ENCODE measurements around the gene EFHC1. TPM values are rescaled to one million over a fixed set of nuclear protein-coding genes. Genes with fewer than 3 reads are reported as not detected.
"Not testable (repeated sequence)": the region's sequence is repeated elsewhere in the genome, so short reads cannot be mapped to it uniquely, and the experiment has no call there.

Gene EFHC1, protein sequence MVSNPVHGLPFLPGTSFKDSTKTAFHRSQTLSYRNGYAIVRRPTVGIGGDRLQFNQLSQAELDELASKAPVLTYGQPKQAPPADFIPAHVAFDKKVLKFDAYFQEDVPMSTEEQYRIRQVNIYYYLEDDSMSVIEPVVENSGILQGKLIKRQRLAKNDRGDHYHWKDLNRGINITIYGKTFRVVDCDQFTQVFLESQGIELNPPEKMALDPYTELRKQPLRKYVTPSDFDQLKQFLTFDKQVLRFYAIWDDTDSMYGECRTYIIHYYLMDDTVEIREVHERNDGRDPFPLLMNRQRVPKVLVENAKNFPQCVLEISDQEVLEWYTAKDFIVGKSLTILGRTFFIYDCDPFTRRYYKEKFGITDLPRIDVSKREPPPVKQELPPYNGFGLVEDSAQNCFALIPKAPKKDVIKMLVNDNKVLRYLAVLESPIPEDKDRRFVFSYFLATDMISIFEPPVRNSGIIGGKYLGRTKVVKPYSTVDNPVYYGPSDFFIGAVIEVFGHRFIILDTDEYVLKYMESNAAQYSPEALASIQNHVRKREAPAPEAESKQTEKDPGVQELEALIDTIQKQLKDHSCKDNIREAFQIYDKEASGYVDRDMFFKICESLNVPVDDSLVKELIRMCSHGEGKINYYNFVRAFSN
- 1 to 10 TPM; 7.3 to 7.9 TPM for total RNA-seq
- long read RNA-seq, full-length matches to known transcripts = 5 of 9 reads
- long read RNA-seq, partial matches to known transcripts = 1 of 9 reads
- long read RNA-seq, other reads (novel, unspliced or antisense) = 3 of 9 reads

DNA sequence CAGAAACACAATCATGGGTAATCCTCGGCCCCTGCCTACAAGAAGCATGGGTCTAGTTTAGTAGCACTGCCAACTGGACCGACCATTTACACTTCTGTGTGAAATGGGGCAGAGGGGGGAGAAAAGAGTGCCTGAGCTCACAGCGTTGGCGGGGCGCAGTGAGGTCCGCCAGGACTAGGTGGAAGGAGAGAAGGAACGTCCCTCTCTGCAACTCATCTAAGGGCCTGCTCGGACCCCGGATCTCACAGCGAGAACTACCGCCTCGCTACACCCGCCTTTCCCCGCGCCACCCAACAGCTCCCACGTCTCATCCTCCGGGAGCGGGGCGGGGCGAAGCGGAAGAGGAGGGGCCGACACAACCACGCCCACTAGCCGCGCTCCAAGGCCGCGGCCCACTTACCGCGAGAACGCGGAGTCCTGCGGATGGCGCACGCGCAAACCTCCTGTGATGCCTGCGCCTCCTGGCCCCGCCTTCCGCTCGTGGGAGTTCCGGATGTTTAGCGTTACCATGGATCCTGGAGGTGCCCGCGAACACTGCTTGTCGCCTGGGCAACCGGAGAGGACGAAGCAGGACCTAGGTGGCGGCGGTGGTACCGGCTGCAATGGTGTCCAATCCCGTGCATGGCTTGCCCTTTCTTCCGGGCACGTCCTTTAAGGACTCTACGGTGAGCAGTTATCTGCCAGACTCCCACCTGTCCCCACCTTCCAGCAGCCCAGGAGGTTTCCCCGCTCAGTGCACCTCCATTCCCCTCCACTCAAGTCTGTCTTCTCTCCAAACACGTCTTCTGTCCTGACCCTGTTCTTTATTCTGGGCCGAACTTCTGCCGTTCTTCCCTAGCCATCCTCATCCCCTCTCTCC lies at the start of gene EFHC1:
TSS of gene EFHC1 (plus strand) at position 534 of the 859 bp plus-strand sequence. CDS start at position 603, 69 bp downstream.
- peak; percentile 96 to 98 for ATAC-seq
- peak; percentile 99 for DNase-seq
- intact Hi-C loops (cut with DNase I) = loop anchor here (5.0 kb wide), 4 partner anchors 77 to 242 kb away; partner anchors contain the start of gene TRAM2 (in 1 of the 2)

DNA sequence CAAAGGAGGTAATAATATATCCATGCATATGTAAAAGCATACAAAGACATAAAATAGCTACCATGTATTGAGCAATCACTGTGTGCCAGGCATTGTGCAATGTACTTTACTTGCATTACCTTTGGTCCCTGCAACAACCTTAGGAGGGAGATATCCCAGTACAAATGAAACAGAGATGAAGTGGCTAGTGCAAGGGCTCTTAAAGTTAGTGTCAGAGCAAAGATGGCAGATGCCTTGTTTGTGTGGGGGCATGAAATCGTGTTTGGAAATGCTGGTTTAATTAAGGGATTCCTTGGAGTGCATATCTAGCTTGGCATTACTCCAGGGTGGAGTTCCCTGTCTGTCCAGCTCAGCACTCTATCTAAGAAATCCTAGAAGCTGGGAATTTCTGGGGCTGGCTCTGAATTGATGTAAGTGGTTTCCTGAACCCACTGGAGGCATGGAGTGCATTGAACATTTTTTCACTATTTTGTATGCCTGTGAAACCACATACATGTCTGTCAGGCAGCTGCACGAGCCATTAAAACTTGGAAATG lies 48.4 kb upstream of the EFHC1 start:
- no peak for DNase-seq
- intact Hi-C loops (cut with DNase I) = no loop called here
- no peak for ATAC-seq

DNA sequence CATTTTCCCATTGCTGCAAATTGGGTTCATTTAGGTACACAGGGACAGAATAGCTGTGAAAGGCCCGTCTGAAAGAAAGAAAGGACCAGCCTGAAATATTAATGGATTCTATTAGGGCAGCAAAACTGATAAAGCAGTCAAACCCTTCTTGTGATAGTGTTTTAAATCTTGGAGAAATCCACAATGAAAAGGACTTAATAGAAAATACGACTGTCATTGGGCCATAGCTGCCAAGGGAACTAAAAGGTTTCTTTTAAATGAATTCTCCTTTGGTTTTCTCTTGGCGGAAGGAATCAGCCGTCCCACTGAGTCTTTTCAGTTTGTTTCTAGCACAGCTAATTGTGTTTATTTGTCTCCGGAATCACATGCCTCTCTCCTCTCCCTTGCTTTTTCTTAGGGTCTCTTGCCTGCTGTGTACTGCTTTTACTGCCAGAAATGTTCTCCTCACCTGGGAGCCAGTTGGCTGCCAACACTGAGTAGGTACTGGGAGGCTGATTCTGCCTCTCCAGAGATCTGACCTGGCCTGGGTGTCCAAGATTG lies 46.9 kb upstream of the EFHC1 start:
- intact Hi-C loops (cut with DNase I) = no loop called here
- DNase-seq (no peak), ATAC-seq (no peak)

DNA sequence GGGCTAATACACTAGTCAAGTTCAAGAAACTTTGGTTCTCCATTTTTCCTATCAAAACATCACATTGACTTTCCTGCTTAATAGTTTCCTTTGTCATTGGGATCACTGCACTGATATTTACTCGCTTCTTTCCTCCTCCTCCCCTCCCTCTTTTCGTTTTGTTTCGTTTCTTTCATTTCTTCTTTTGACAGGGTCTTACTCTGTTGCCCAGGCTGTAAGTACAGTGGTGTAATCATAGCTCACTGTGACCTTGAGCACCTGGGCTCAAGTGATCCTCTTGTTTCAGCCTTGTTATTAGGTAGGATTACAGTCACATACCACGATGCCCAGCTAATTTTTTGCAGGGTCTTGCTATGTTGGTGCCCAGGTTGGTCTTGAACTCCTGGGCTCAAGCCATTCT lies 45.9 kb upstream of the EFHC1 start:
- intact Hi-C loops (cut with DNase I) = no loop called here
- ATAC-seq (no peak), DNase-seq (no peak)

DNA sequence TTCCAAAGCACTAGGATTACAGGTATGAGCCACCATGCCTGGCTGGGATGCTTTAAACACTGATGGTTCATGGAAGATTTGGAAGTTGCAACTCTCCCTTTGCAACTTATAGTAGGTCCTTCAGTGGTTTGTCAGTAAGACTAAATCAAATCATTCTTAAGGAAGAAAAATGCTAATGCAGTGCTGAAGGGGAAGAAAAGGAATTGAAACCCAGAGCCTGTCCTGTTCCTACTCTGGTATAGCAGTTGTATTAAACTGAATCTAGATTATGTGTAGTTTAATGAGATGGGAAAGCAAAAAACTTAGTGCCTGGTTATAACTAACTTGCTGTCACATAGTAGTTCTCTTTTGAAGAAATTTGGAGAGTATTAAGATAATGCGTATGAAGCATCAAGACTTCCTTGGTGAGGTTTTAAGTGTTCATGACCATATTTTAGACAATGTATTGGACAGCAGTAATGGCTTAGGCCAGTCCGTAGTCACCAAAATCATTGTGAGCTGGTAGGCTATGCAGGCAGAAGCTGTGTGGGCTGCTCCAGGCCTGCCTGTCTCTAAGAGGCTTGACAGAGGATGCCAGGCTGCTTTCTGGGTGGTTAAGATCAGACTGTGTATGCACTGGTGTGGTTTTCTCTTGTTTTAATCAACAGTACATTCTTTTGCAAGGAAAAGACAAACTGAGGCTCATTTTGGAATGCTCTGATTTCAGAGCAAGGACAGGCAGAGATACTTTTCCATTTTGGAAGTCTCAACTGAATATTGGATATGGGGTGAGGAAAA lies 44.2 kb upstream of the EFHC1 start:
- no peak for ATAC-seq
- intact Hi-C loops (cut with DNase I) = no loop called here
- DNase-seq = no peak

DNA sequence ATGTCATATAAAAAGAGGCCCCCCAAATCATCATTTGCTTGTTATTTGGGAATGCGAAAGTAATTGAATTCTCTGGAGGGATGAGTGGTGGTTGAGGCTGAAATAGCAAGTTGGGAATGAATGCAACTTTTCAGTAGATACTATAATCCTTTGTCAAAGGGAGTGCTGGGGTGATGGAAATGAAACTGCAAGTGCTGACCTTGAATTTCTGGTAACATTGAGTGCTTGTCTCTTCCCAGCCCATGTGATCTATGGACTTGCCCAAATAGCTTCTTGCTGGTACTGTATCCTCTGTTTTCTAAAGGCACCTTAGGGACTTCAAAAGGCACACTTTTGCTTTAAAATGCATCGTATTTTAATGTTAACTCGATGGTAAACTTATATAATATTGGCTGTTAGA lies 43.4 kb upstream of the EFHC1 start:
- DNase-seq = no peak
- intact Hi-C loops (cut with DNase I) = no loop called here
- peak in 1 of 2 donors; percentile 35 for ATAC-seq

DNA sequence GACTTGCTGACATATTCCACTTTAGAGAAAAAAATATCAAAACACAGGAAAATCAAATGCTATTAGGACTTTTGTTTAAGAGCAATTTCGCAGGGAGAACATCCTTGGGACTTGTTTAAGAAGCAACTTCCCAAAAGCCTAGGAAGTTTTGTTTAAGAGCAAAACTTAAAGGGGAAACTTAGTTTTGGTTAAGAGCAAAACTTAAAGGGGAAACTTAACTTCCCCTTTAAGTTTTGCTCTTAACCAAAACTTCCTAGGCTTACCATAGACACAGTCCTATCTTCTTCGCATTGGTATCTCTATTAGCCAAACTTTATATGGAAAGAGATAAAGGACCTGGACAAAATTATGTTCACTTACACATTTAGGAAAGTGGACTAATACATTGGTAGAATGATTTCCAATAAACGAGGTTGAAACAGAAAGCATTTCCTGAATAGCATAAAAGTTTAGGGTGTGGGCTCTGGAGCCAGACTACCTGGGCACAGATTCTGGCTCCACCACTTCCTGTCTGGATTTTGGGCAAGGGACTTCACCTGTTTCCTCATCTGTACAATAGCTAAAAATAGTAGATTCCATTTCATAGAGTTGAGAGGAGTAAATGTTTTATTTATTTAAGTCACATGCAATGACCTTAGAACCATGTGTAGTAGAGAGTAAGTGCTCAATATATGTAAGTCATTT lies 42.5 kb upstream of the EFHC1 start:
- intact Hi-C loops (cut with DNase I) = no loop called here
- no peak for ATAC-seq
- no peak for DNase-seq

DNA sequence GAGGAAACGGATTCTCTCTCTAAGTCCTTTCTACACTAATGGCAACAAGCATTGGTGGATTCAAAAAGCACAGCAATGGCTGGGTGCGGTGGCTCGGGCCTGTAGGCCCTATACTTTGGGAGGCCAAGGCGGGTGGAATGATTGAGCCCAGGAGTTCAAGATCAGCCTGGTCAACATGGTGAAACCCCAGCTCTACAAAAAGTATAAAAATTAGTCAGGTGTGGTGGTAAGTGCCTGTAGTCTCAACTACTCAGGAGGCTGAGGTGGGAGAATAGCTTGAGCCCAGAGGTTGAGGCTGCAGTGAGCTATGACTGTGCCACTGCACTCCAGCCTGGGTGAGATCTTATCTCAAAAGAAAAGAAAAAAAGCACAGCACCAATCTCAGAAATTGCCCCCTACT lies 38.9 kb upstream of the EFHC1 start:
- no peak for DNase-seq
- intact Hi-C loops (cut with DNase I) = no loop called here

DNA sequence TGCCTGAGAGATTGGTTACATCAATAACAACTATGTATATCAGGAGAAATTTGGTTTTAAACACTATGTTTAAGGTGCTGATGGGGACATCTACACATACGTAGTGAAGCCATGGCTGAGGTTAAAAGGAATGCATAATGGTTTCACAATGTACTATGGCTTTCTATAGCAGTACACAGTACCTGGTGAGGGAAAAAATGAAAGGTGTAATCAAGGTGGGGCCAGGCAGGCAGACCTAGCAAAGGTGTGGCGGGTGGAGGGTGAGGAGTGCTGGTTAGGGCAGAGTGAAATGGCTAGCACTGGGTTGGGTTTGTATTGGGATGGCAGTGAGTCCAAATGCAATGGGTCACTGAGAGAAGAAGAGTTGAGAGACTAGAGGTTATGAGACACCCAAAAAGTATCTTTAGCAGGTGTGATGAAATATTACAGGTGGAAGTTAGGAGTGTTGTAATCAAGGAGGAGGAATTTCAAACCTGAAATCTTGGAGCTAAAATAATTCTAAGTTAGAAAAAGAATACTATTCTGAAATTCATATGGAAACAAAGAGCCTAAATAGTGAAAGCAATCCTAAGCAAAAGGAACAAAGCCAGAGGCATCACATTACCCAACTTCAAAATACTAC lies 35.9 kb upstream of the EFHC1 start:
- no peak for ATAC-seq
- intact Hi-C loops (cut with DNase I) = no loop called here
- no peak for DNase-seq

More for the DNA sequence above, 38.9 kb upstream of the EFHC1 start:
- no peak for ATAC-seq

DNA sequence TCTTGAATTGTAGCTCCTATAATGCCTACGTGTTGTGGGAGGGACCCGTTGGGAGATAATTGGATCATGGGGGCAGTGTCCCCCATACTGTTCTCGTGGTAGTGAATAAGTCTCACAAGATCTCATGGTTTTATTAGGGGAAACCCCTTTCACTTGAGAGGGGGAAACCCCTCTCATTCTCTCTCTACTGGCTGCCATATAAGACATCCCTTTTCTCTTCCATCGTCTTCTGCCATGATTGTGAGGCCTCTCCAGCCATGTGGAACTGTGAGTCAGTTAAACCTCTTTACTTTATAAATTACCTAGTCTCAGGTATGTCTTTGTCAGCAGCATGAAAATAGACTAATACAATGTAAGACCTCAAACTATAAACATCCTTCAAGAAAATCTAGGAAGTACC lies 35.1 kb upstream of the EFHC1 start:
- intact Hi-C loops (cut with DNase I) = no loop called here
- DNase-seq = no peak
- no peak for ATAC-seq

DNA sequence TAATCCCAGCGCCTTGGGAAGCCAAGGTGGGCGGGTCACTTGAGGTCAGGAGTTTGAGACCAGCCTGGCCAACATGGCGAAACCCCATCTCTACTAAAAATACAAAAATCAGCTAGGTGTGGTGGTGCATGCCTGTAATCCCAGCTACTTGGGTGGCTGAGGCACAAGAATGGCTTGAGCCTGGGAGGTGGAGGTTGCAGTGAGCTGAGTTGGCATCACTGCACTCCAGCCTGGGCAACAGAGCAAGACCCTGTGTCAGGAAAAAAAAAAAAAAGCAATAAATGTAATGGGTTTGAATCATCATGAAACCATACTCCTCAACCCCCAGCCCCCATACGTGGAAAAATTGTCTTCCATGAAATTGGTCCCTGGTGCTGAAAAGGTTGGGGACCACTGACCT lies 32.0 kb upstream of the EFHC1 start:
- intact Hi-C loops (cut with DNase I); DNase-seq; ATAC-seq: not testable (repeated sequence)

DNA sequence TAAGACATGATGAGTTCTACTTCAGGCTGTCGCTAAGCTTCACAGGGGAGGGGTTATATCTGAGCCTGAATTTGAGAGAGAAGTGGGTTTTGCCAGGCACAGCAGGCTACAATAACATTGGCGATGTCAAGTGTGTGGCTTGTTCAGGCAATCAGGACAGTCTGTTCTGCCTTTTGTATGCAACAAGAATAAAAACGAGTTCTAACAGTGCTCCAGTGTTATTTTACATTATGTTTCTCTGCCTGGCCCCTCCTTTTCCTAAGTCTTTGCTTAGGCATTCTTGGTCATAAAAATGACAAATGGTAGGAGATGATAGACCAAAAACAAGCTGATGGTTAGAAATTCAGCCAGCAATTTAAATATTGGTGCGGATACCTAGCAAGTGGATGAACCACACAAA lies 31.4 kb upstream of the EFHC1 start:
- ATAC-seq = no peak
- no peak for DNase-seq
- intact Hi-C loops (cut with DNase I) = no loop called here

DNA sequence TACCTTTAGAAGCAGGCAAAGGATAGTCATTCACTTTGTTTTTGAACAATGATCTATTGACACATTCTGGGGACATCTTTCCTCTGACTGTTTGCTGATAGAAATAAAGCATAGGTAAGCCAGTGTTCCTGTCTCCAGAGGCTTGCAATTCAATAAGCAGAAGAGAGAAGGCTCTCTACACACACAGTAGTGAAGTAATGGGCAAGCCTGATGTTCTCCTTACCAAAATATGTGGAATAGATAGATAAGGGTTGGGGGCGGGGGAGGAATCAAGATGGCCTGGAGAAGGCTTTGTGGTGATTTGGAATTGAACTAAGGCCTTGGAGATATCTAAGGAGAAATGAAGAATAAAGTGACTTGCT lies 30.9 kb upstream of the EFHC1 start:
- ATAC-seq (peak in 1 of 2 donors; percentile 41), DNase-seq (no peak)
- intact Hi-C loops (cut with DNase I) = no loop called here

DNA sequence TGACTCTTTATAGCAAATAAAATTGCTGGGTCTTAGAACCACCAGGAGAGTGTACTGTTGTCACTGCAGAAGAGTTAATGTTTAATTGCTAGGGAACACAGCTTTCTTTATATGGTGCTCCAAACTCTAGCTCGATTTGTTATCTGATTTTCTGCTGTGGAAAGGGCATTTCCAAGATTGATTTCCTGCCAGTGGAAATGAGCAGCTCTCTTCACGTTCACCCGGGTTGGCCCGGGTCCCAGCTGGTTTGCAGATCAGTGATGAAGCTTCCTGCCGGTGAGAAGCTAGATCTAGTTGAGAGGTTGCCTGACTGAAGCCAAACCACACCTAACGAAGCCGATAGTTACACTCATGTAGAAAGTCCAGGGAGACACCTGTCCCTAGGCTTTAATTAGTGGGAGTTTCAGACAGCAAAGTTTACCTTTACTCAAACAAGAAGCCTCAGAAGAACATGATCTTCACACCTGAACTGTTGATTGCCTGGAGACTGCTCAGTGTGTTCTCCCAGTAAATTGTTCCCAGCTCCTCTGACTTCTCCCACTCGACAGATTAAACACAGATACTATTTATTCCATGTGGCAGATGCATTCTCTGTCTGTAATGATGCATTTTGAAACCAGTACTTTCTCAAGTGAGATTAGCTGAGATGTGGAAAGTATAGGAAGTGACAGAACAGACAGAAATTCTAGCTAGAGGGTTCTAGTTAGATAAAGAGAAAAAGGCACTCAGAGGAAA lies 30.3 kb upstream of the EFHC1 start:
- peak; percentile 65 for DNase-seq

DNA sequence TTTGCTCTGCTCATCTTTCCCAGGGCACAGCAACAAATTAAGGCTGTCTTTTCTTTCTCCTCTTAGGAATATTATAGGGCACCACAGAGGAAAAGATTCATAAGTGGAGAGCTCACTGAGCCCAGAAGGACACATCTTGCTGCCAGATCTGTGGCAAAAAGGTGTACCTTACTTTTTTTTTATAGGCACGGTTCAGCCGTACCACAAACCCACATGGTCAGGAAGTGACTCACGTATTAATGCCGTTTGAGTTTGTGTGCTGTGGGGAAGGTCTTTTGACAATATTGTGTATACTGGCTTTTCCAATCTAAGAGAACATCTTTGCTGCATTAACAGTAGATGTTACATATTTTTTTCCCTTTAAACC lies 29.8 kb upstream of the EFHC1 start:
- no peak for DNase-seq
- ATAC-seq = peak; percentile 38 to 59
- intact Hi-C loops (cut with DNase I) = no loop called here

More for the DNA sequence above, 30.3 kb upstream of the EFHC1 start:
- intact Hi-C loops (cut with DNase I) = no loop called here
- peak; percentile 60 to 78 for ATAC-seq

DNA sequence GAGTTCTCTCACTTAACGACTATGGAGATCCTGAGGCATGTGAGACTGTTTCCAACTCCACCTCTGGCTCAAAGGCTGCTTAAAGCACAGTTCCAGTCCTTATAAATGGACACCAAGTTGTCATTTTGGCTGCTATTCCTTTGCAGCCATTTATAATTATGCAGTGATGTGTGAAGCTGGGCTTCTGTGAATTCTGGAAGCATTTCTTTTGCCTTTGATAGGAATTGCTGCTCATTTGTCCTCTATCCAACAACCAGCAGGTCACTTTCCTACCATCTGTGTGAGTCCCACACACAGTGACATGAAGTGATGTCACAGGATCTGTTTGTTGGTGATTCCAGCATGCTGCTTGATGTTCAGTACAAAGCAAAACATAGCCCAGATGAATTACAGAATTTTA lies 28.5 kb upstream of the EFHC1 start:
- no peak for DNase-seq
- intact Hi-C loops (cut with DNase I) = no loop called here
- ATAC-seq = no peak

DNA sequence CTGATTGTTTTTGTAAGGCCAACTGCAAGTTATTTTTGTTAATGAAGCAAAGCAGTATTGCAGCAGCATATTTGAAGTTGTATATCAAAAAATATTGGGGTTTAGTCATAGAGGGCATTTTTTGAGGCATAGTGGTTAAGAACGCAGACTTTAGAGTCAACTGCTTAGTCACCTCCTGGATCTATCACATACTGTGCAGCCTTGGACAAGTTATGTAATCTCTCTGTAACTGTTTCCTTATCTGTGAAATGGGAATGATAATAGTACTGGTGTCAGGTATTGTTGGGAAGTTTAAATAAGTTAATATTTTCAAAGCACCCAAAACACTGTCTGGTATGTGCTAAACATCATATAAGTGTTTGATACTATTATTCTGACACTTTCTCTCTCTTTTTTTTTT lies 27.2 kb upstream of the EFHC1 start:
- no peak for ATAC-seq
- intact Hi-C loops (cut with DNase I) = no loop called here
- no peak for DNase-seq

Measured in left cardiac atrium (tissue), 4 donors.